Measurements from ENCODE around the gene FCRL3. TPM values are rescaled to one million over a fixed set of nuclear protein-coding genes. Genes with fewer than 3 reads are reported as not detected.

Gene FCRL3
- total and polyA plus RNA-seq, 7 donors: 0.03 to 0.44 (median 0.06) TPM; not detected in 2

- DNase-seq (no peak), ATAC-seq (no peak)
- intact Hi-C loops (cut with DNase I): no loop called here
- H3K27me3 ChIP-seq (ENCODE audit: insufficient read depth in 3 of 3, low read length in 2 of 3): no peaks in the 10 kb centered on the region
- H3K4me1 ChIP-seq: no peaks in the 10 kb centered on the region
- no peak overlapping the region for H3K4me3 ChIP-seq
- H3K27ac ChIP-seq: no peak overlapping the region
- H3K36me3 ChIP-seq (ENCODE audit: insufficient read depth in 1 of 2, low read depth in 1 of 2): no peaks in the 10 kb centered on the region
- no peak for TF ChIP-seq CTCF (IDR thresholded peaks at IDR 0.05)
- H3K9me3 ChIP-seq: no peaks in the 10 kb centered on the region
- WGBS, 3 donors: 29 to 36% (median 33%) methylated on average over 5 of the region's 5 CpGs
Observed at GRCh38 chr1:157691285-157691920, 9.2 kb downstream of the FCRL3 start.

- Histone ChIP-seq H3K27ac (no peak overlapping the region), H3K4me3 (no peak overlapping the region), H3K4me1 (no peaks in the 10 kb centered on the region), H3K36me3 (ENCODE audit: insufficient read depth in 1 of 2, low read depth in 1 of 2) (no peaks in the 10 kb centered on the region), H3K27me3 (ENCODE audit: insufficient read depth in 3 of 3, low read length in 2 of 3) (peaks cover 0 to 4% (median 0%) of the 10 kb centered on the region in 3 donors), H3K9me3 (no peaks in the 10 kb centered on the region)
- WGBS, 3 donors: 61 to 71% (median 69%) methylated on average over 5 of the region's 5 CpGs
- no peak for DNase-seq
- intact Hi-C loops (cut with DNase I): no loop called here
- no peak for TF ChIP-seq CTCF (IDR thresholded peaks at IDR 0.05)
- no peak for ATAC-seq
Observed at GRCh38 chr1:157682710-157683437, 17.7 kb downstream of the FCRL3 start.

GRCh38 chr1:157678721-157679120 lies 21.8 kb downstream of the FCRL3 start:
- Histone ChIP-seq H3K4me3 (no peak overlapping the region), H3K9me3 (no peaks in the 10 kb centered on the region), H3K4me1 (no peaks in the 10 kb centered on the region), H3K27me3 (ENCODE audit: insufficient read depth in 3 of 3, low read length in 2 of 3) (peaks cover 0 to 4% (median 0%) of the 10 kb centered on the region in 3 donors), H3K36me3 (ENCODE audit: insufficient read depth in 1 of 2, low read depth in 1 of 2) (no peaks in the 10 kb centered on the region), H3K27ac (no peak overlapping the region)
- ATAC-seq (no peak), DNase-seq (no peak)
- intact Hi-C loops (cut with DNase I): loop anchor here in 1 of 2 donors (5.0 kb wide), 1 partner anchor 144 kb away; the partner anchor contains the start of gene FCRL1
- no peak for TF ChIP-seq CTCF (IDR thresholded peaks at IDR 0.05)
- 61 to 64% (median 63%) methylated on average over 4 of the region's 4 CpGs for WGBS, 3 donors

- DNase-seq (no peak), ATAC-seq (no peak)
- H3K27me3 ChIP-seq (ENCODE audit: insufficient read depth in 3 of 3, low read length in 2 of 3): no peaks in the 10 kb centered on the region
- H3K36me3 ChIP-seq (ENCODE audit: insufficient read depth in 1 of 2, low read depth in 1 of 2): no peaks in the 10 kb centered on the region
- no peak for TF ChIP-seq CTCF (IDR thresholded peaks at IDR 0.05)
- H3K9me3 ChIP-seq: no peaks in the 10 kb centered on the region
- 66 to 77% (median 68%) methylated on average over 1 of the region's 1 CpG for WGBS, 3 donors
- no peak overlapping the region for H3K4me3 ChIP-seq
- intact Hi-C loops (cut with DNase I): no loop called here
- no peaks in the 10 kb centered on the region for H3K4me1 ChIP-seq
- H3K27ac ChIP-seq: no peak overlapping the region
Observed at GRCh38 chr1:157673008-157673407, 27.6 kb downstream of the FCRL3 start.
